HepG2 (cell line): Measurements from ENCODE around the gene CUL7. TPM values are rescaled to one million over a fixed set of nuclear protein-coding genes. Genes with fewer than 3 reads are reported as not detected.

ENCODE experiments used
- CBX5 ChIP-seq: sonication (generic); formaldehyde crosslinking; IDR thresholded peaks from 2 replicates; pipeline ENCODE4 v1.4.0; 2020; ENCODE audit warnings: missing genetic modification reagents, borderline replicate concordance
- DPF2 ChIP-seq: sonication (generic); formaldehyde crosslinking; IDR thresholded peaks from 2 replicates; pipeline ENCODE4 v1.4.0; 2020; ENCODE audit warnings: mild to moderate bottlenecking, low read depth, missing genetic modification reagents, borderline replicate concordance
- FOXM1 ChIP-seq: sonication (generic); formaldehyde crosslinking; IDR thresholded peaks from 2 replicates; pipeline ENCODE4 v1.5.0; 2020; ENCODE audit warnings: missing genetic modification reagents
- GABPA ChIP-seq, 2 experiments: IDR thresholded peaks; 2 replicates each; pipeline ENCODE4 v1.6.1; 2011 to 2016; ENCODE audit warnings: low read depth in 2 of 2, low read length in 1 of 2, missing biosample characterization in 1 of 2, missing genetic modification characterization in 1 of 2
- LCORL ChIP-seq, 2 experiments: fragments of 450-650 bp in 1 of 2; sonication (generic) in 1 of 2; formaldehyde crosslinking in 1 of 2; IDR thresholded peaks; 2 replicates each; pipeline versions ENCODE4 v1.5.0 to v1.6.1; 2017 to 2020; ENCODE audit warnings: antibody characterized with exemption in 1 of 2, missing genetic modification reagents in 1 of 2
- MTF2 ChIP-seq: sonication (generic); formaldehyde crosslinking; IDR thresholded peaks from 2 replicates; pipeline ENCODE4 v1.5.0; 2020; ENCODE audit warnings: missing genetic modification reagents, borderline replicate concordance
- NR2F2 ChIP-seq: IDR thresholded peaks from 2 replicates; pipeline ENCODE4 v1.6.1; 2012; ENCODE audit warnings: low read depth, inconsistent platforms, borderline replicate concordance
- PAWR ChIP-seq: sonication (generic); formaldehyde crosslinking; IDR thresholded peaks from 2 replicates; pipeline ENCODE4 v1.4.0; 2020; ENCODE audit warnings: missing genetic modification reagents, mild to moderate bottlenecking, borderline replicate concordance
- SMARCC2 ChIP-seq: fragments of 450-650 bp; IDR thresholded peaks from 2 replicates; pipeline ENCODE4 v1.6.1; 2017; ENCODE audit warnings: antibody characterized with exemption, mild to moderate bottlenecking
- ZNF296 ChIP-seq: sonication (generic); formaldehyde crosslinking; conservative IDR thresholded peaks from 2 replicates; pipeline ENCODE4 v1.5.0; 2020; ENCODE audit warnings: mild to moderate bottlenecking, missing genetic modification reagents
- ZNF30 ChIP-seq: sonication (generic); formaldehyde crosslinking; IDR thresholded peaks from 2 replicates; pipeline ENCODE4 v1.5.0; 2020; ENCODE audit warnings: mild to moderate bottlenecking, missing genetic modification reagents
- ZNF629 ChIP-seq: sonication (generic); formaldehyde crosslinking; conservative IDR thresholded peaks from 2 replicates; pipeline ENCODE4 v1.5.0; 2020; ENCODE audit warnings: missing genetic modification reagents
- ZNF678 ChIP-seq: sonication (generic); formaldehyde crosslinking; IDR thresholded peaks from 2 replicates; pipeline ENCODE4 v1.4.0; 2020; ENCODE audit warnings: mild to moderate bottlenecking, missing genetic modification reagents
- polyA plus RNA-seq, 8 experiments: library from polyadenylated mRNA; depleted of rRNA in 3 of 8; stranded (reverse) in 7 of 8; unstranded in 1 of 8; fragments of >200 nt; fragmentation: Illumina TruSeq in 4 of 8; extraction: Trizol in 4 of 8; gene quantifications; 2 replicates each; pipeline versions ENCODE4 v1.2.1 to v1.2.3, GENCODE V29; 2011 to 2016; ENCODE audit warnings: low read depth in 4 of 8, missing spikeins in 1 of 8, mixed read lengths in 1 of 8; ENCODE audit not compliant: insufficient read depth in 1 of 8
- total RNA-seq, 5 experiments: library from RNA; depleted of rRNA; stranded (reverse); fragments of >200 nt; fragmentation: Illumina TruSeq; extraction: Trizol; gene quantifications; 2 replicates each; pipeline ENCODE4 v1.2.3, GENCODE V29; 2016; ENCODE audit warnings: low read depth in 1 of 5
- TF ChIP-seq, protein P1 (sequence below), 2 experiments: sonication (generic) in 1 of 2; formaldehyde crosslinking in 1 of 2; IDR thresholded peaks; 2 replicates each; pipeline versions ENCODE4 v1.5.1 to v1.6.1; 2011 to 2020; ENCODE audit warnings: borderline replicate concordance in 1 of 2, low read depth in 1 of 2, low read length in 1 of 2, mild to moderate bottlenecking in 1 of 2, missing genetic modification reagents in 1 of 2, moderate library complexity in 1 of 2
- TF ChIP-seq, protein P2 (sequence below): sonication (generic); formaldehyde crosslinking; IDR thresholded peaks from 2 replicates; pipeline ENCODE4 v1.4.0; 2020; ENCODE audit warnings: mild to moderate bottlenecking, missing genetic modification reagents
- TF ChIP-seq, protein P3 (sequence below): sonication (generic); formaldehyde crosslinking; IDR thresholded peaks from 2 replicates; pipeline ENCODE4 v1.4.0; 2020; ENCODE audit warnings: missing genetic modification reagents
- TF ChIP-seq, protein P4 (sequence below): sonication (generic); formaldehyde crosslinking; IDR thresholded peaks from 2 replicates; pipeline ENCODE4 v1.5.0; 2020; ENCODE audit warnings: mild to moderate bottlenecking, missing genetic modification reagents

CUL7 gene
- total and polyA plus RNA-seq, 2 of the 13 experiments (the other 11 are each of a cell fraction or from before 2014, with no cell fraction given), result 32.0 to 60.7 TPM

DNA sequence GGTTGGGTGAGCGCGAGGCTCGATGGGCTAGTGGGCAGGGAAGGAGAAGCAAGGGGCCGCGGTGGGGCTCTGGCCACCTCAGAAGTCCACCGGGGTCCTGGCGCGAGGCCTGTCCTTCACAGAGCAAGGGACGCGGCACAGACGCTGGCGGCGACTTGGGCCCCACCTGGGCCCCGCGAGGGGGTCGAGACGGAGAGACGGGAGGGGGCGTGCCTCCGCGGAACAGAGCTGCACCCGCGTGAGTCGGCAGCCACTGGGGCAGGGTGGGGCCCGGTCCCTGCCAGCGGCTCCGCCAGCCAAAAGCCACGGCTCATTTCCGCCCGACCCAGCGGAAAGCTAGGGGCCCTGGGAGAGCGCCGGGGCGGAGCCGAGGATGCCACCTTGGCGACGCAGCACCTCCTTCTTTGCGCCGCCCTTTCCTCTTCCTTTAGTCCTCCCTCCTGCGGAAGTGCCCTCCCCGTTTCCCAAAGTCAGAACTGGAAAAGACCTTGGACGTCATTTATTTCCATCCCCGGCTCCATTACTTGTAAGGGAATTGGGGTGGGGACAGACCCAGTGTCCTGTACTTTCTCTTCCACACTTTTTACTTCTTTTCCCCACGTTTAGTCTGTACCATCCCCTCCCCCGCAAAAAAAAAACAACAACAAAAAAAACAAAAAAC is at the start of gene CUL7 (continued):
- TF ChIP-seq, protein P1, sequence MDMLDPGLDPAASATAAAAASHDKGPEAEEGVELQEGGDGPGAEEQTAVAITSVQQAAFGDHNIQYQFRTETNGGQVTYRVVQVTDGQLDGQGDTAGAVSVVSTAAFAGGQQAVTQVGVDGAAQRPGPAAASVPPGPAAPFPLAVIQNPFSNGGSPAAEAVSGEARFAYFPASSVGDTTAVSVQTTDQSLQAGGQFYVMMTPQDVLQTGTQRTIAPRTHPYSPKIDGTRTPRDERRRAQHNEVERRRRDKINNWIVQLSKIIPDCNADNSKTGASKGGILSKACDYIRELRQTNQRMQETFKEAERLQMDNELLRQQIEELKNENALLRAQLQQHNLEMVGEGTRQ (IDR thresholded peaks at IDR 0.05; ENCODE audit: low read depth, low read length), result no peak
- TF ChIP-seq, protein P1 (CRISPR knock-in tag; IDR thresholded peaks at IDR 0.05; ENCODE audit: borderline replicate concordance), result no peak
- TF ChIP-seq, protein P2, sequence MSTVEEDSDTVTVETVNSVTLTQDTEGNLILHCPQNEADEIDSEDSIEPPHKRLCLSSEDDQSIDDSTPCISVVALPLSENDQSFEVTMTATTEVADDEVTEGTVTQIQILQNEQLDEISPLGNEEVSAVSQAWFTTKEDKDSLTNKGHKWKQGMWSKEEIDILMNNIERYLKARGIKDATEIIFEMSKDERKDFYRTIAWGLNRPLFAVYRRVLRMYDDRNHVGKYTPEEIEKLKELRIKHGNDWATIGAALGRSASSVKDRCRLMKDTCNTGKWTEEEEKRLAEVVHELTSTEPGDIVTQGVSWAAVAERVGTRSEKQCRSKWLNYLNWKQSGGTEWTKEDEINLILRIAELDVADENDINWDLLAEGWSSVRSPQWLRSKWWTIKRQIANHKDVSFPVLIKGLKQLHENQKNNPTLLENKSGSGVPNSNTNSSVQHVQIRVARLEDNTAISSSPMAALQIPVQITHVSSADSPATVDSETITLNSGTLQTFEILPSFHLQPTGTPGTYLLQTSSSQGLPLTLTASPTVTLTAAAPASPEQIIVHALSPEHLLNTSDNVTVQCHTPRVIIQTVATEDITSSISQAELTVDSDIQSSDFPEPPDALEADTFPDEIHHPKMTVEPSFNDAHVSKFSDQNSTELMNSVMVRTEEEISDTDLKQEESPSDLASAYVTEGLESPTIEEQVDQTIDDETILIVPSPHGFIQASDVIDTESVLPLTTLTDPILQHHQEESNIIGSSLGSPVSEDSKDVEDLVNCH (CRISPR knock-in tag), result peak; percentile 75; the same call in 1 of the 2 replicates
- TF ChIP-seq ZNF30 (CRISPR knock-in tag), result no peak
- no peak for TF ChIP-seq FOXM1 (CRISPR knock-in tag)
- no peak for TF ChIP-seq ZNF629
- TF ChIP-seq NR2F2, result no peak; the same call in 1 of the 2 replicates
- no peak for TF ChIP-seq ZNF296 (CRISPR knock-in tag)
- TF ChIP-seq ZNF678 (CRISPR knock-in tag), result peak; percentile 98
- no peak for TF ChIP-seq PAWR (CRISPR knock-in tag)
- TF ChIP-seq LCORL (IDR thresholded peaks at IDR 0.05), result 0 out of 2 replicates have a peak, but pooled peaks have one; percentile 4
- peak; percentile 92 for TF ChIP-seq LCORL (CRISPR knock-in tag; IDR thresholded peaks at IDR 0.05)
- TF ChIP-seq GABPA (IDR thresholded peaks at IDR 0.05; ENCODE audit: low read depth, low read length), result no peak
- peak; percentile 94 for TF ChIP-seq GABPA (CRISPR knock-in tag; IDR thresholded peaks at IDR 0.05; ENCODE audit: low read depth)
- TF ChIP-seq DPF2 (CRISPR knock-in tag), result peak; percentile 52; the same call in 1 of the 2 replicates
- TF ChIP-seq, protein P3, sequence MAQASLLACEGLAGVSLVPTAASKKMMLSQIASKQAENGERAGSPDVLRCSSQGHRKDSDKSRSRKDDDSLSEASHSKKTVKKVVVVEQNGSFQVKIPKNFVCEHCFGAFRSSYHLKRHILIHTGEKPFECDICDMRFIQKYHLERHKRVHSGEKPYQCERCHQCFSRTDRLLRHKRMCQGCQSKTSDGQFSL (CRISPR knock-in tag), result no peak; the same call in 1 of the 2 replicates
- TF ChIP-seq SMARCC2, result no peak
- TF ChIP-seq, protein P4, sequence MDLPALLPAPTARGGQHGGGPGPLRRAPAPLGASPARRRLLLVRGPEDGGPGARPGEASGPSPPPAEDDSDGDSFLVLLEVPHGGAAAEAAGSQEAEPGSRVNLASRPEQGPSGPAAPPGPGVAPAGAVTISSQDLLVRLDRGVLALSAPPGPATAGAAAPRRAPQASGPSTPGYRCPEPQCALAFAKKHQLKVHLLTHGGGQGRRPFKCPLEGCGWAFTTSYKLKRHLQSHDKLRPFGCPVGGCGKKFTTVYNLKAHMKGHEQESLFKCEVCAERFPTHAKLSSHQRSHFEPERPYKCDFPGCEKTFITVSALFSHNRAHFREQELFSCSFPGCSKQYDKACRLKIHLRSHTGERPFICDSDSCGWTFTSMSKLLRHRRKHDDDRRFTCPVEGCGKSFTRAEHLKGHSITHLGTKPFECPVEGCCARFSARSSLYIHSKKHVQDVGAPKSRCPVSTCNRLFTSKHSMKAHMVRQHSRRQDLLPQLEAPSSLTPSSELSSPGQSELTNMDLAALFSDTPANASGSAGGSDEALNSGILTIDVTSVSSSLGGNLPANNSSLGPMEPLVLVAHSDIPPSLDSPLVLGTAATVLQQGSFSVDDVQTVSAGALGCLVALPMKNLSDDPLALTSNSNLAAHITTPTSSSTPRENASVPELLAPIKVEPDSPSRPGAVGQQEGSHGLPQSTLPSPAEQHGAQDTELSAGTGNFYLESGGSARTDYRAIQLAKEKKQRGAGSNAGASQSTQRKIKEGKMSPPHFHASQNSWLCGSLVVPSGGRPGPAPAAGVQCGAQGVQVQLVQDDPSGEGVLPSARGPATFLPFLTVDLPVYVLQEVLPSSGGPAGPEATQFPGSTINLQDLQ, result no peak; the same call in 1 of the 2 replicates
- peak; percentile 84; the same call in 1 of the 2 replicates for TF ChIP-seq CBX5 (CRISPR knock-in tag)
- TF ChIP-seq MTF2 (CRISPR knock-in tag), result 0 out of 2 replicates have a peak, but pooled peaks have one; percentile 73
